Stomach (tissue), 9 donors: ENCODE data around the gene CRYBG1. TPM values are rescaled to one million over a fixed set of nuclear protein-coding genes. Genes with fewer than 3 reads are reported as not detected.

Experiments
- DNase-seq, 2 donors: peaks; one replicate each; pipeline versions ENCODE4 v3.0.0 to v3.0.0-alpha.2; 2013 to 2019
- H3K27ac ChIP-seq, 5 donors: fragments of 200-600 bp in 4 of 5; sonication (generic) in 4 of 5; one replicate each; pipeline ENCODE4 v1.5.1; 2013 to 2019; ENCODE audit warnings: mild to moderate bottlenecking in 1 of 5, moderate library complexity in 1 of 5
- H3K27me3 ChIP-seq, 3 donors: fragments of 200-600 bp; sonication (generic); one replicate each; pipeline ENCODE4 v1.5.1; 2017 to 2019; ENCODE audit warnings: mixed run types in 1 of 3
- H3K36me3 ChIP-seq, 4 donors: fragments of 200-600 bp; sonication (generic); 1 replicate in 3 of 4; 2 replicates in 1 of 4; pipeline ENCODE4 v1.5.1; 2016 to 2019
- H3K4me1 ChIP-seq, 4 donors: fragments of 200-600 bp; sonication (generic); one replicate each; pipeline ENCODE4 v1.5.1; 2016 to 2019
- H3K4me3 ChIP-seq, 4 donors: fragments of 200-600 bp; sonication (generic) in 3 of 4; one replicate each; pipeline ENCODE4 v1.5.1; 2016 to 2019; ENCODE audit warnings: mild to moderate bottlenecking in 1 of 4
- H3K9me3 ChIP-seq, 4 donors: fragments of 200-600 bp; sonication (generic); one replicate each; pipeline ENCODE4 v1.5.1; 2016 to 2019
- EP300 ChIP-seq: sonication (generic); formaldehyde crosslinking; IDR thresholded peaks from one replicate; pipeline ENCODE4 v1.6.1; 2017; ENCODE audit warnings: antibody characterized with exemption
- POLR2A ChIP-seq, 4 donors: fragments of 450-650 bp; IDR thresholded peaks; one replicate each; pipeline ENCODE4 v1.6.1; 2016; ENCODE audit warnings: antibody characterized with exemption in 4 of 4, control low read depth in 2 of 4, mild to moderate bottlenecking in 1 of 4, moderate library complexity in 1 of 4
- POLR2AphosphoS5 ChIP-seq, 3 donors: sonication (generic); formaldehyde crosslinking; IDR thresholded peaks; one replicate each; pipeline ENCODE4 v1.6.1; 2016; ENCODE audit warnings: antibody characterized with exemption in 3 of 3
- WGBS, 5 donors: extraction: QIAGEN DNeasy Blood & Tissue Kit in 3 of 5; methylation state at CpG; one replicate each; pipeline versions ENCODE4 v1.1.5 to v1.1.7; 2013 to 2018; 5-methylcytosine and 5-hydroxymethylcytosine counted together
- intact Hi-C: fragments of 100-400 bp; cut with DNase I; formaldehyde crosslinking; loops from one replicate; pipeline ENCODE4 v1.15.1; 2023; ENCODE audit warnings: low total_unique reads
- polyA plus RNA-seq, 3 donors: library from polyadenylated mRNA; stranded (reverse); fragments of 200-250 nt; gene quantifications; one replicate each; pipeline ENCODE4 v1.2.3, GENCODE V29; 2013
- total RNA-seq, 5 donors: library from RNA; depleted of rRNA; stranded (reverse); fragments of >200 nt; gene quantifications; one replicate each; pipeline versions ENCODE4 v1.1.0 to v1.2.3, GENCODE V29; 2014 to 2016
- TF ChIP-seq, protein P1 (sequence below), 7 experiments: fragments of 450-650 bp in 4 of 7; fragments of 200-600 bp in 3 of 7; sonication (generic) in 3 of 7; IDR thresholded peaks; one replicate each; pipeline ENCODE4 v1.5.1; 2016 to 2019; ENCODE audit warnings: antibody characterized with exemption in 7 of 7, control low read depth in 2 of 7, mild to moderate bottlenecking in 1 of 7
- donor health status: healthy with polysubstance abuse.
- donor health status: Bipolar disorder and iron deficiency.
- donor health status: healthy.

CRYBG1 gene
- total and polyA plus RNA-seq, 8 donors, result 0.45 to 47.2 (median 9.9) TPM

DNA sequence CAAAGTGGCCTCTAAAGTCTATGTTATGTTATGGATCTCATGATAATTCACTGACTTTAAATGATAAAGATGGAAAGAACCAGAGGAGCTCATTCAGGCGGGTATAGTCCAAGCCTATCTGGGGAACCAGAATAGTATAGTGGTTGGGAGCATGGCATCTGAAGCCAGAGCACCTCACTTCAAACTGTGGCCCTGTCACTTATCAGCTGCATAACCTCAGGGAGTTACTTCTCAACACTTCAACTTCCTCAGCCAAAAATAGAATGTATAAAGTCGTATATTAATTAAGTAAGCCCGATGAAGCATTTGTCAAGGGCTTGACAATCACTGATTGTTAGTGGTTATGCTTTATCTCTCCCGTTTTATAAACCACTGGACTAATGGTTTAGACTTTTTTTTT is 156.1 kb downstream of the CRYBG1 start:
- Histone ChIP-seq H3K27me3 (peaks cover 0 to 13% (median 0%) of the 10 kb centered on the region in 3 donors), H3K36me3 (no peaks in the 10 kb centered on the region), H3K27ac (peak overlapping the region in 2 of 5 donors; percentile 12 to 37), H3K9me3 (no peaks in the 10 kb centered on the region), H3K4me3 (no peak overlapping the region), H3K4me1 (peaks cover 3 to 54% (median 24%) of the 10 kb centered on the region in 4 donors)
- TF ChIP-seq EP300 (no peak), POLR2AphosphoS5 (IDR thresholded peaks at IDR 0.05) (no peak)
- TF ChIP-seq, protein P1, sequence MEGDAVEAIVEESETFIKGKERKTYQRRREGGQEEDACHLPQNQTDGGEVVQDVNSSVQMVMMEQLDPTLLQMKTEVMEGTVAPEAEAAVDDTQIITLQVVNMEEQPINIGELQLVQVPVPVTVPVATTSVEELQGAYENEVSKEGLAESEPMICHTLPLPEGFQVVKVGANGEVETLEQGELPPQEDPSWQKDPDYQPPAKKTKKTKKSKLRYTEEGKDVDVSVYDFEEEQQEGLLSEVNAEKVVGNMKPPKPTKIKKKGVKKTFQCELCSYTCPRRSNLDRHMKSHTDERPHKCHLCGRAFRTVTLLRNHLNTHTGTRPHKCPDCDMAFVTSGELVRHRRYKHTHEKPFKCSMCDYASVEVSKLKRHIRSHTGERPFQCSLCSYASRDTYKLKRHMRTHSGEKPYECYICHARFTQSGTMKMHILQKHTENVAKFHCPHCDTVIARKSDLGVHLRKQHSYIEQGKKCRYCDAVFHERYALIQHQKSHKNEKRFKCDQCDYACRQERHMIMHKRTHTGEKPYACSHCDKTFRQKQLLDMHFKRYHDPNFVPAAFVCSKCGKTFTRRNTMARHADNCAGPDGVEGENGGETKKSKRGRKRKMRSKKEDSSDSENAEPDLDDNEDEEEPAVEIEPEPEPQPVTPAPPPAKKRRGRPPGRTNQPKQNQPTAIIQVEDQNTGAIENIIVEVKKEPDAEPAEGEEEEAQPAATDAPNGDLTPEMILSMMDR (IDR thresholded peaks at IDR 0.05), result no peak
- WGBS, 5 donors, result 38 to 52% (median 42%) methylated on average over 4 of the region's 4 CpGs
- intact Hi-C loops, result no loop called here
- no peak for DNase-seq

DNA sequence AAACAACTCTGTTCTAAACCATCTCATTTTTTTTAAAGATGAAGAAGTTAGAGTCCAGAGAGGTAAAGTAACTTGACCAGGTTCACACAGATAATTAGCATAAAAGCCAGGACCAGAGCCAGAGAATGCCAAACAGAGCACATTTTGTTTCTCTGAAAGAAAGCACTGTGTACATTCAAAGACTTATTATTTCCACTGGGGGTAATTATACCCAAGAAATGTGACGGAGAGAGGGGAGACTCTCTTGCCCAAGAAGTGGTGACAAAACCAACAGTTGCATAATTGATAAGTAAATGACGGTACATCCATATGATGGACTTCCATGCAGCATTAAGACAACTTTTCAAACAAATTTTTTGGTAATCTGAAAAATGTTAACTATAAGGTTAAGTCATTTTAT is 157.2 kb downstream of the CRYBG1 start:
- Histone ChIP-seq H3K27ac (no peak overlapping the region), H3K36me3 (no peaks in the 10 kb centered on the region), H3K27me3 (peaks cover 0 to 2% (median 0%) of the 10 kb centered on the region in 3 donors), H3K4me3 (no peak overlapping the region), H3K4me1 (peaks cover 0 to 53% (median 18%) of the 10 kb centered on the region in 4 donors), H3K9me3 (no peaks in the 10 kb centered on the region)
- intact Hi-C loops, result no loop called here
- DNase-seq, result no peak
- WGBS, 5 donors, result 51 to 72% (median 63%) methylated on average over 2 of the region's 2 CpGs
- no peak for TF ChIP-seq EP300
- no peak for TF ChIP-seq POLR2A (IDR thresholded peaks at IDR 0.05)
- TF ChIP-seq POLR2AphosphoS5 (IDR thresholded peaks at IDR 0.05), result no peak
- TF ChIP-seq, protein P1 (IDR thresholded peaks at IDR 0.05), result no peak

DNA sequence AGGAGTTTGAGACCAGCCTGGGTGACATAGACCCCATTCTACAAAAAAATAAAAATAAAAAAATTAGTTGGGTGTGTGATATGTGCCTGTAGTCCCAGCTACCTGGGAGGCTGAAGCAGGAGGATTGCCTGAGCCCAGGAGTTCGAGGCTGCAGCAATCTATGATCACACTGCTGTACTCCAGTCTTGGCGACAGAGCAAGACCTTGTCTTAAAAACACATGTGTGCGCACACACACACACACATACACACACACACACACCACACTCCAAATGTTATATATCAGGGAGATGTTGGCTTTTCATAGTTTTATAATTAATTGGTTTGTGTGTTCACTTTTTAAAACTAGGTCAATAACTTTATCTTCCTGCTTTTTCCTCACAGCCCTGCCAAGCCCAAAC is 158.2 kb downstream of the CRYBG1 start:
- Histone ChIP-seq H3K9me3 (no peaks in the 10 kb centered on the region), H3K4me3 (no peak overlapping the region), H3K4me1 (peaks cover 0 to 51% (median 10%) of the 10 kb centered on the region in 4 donors), H3K27me3 (no peaks in the 10 kb centered on the region), H3K27ac (peak overlapping the region in 4 of 5 donors; percentile 70 to 83 (median 76)), H3K36me3 (no peaks in the 10 kb centered on the region)
- TF ChIP-seq EP300 (no peak), POLR2A (IDR thresholded peaks at IDR 0.05) (no peak), POLR2AphosphoS5 (IDR thresholded peaks at IDR 0.05) (no peak)
- TF ChIP-seq, protein P1 (IDR thresholded peaks at IDR 0.05), result no peak
- intact Hi-C loops, result no loop called here
- no peak for DNase-seq
- 81 to 93% (median 82%) methylated on average over 3 of the region's 3 CpGs for WGBS, 5 donors

DNA sequence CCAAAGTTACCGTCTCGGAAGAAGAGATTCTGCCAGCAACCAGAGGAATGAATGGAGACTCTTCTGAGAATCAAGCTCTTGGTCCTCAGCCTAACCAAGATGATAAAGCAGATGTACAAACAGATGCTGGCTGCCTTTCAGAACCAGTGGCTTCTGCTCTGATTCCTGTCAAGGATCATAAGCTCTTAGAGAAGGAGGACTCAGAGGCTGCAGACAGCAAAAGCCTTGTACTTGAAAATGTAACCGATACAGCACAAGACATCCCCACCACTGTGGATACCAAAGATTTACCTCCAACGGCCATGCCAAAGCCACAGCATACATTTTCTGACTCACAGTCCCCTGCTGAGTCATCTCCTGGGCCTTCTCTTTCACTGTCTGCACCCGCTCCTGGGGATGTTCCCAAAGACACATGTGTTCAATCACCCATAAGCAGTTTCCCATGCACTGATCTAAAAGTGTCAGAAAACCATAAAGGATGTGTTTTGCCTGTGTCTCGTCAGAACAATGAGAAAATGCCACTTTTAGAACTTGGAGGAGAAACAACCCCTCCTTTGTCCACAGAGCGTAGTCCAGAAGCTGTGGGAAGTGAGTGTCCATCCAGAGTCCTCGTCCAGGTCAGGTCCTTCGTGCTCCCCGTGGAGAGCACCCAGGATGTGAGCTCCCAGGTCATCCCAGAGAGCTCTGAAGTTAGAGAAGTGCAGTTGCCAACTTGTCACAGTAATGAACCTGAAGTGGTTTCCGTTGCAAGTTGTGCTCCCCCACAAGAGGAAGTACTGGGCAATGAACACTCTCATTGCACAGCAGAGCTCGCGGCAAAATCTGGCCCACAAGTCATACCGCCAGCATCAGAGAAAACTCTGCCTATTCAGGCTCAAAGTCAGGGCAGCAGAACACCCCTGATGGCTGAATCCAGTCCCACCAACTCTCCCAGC is 159.2 kb downstream of the CRYBG1 start:
- peaks cover 0 to 48% (median 7%) of the 10 kb centered on the region in 4 donors for H3K4me1 ChIP-seq
- H3K4me3 ChIP-seq, result no peak overlapping the region
- WGBS, 5 donors, result 55 to 76% (median 70%) methylated on average over 14 of the region's 14 CpGs
- no peaks in the 10 kb centered on the region for H3K36me3 ChIP-seq
- H3K27me3 ChIP-seq, result no peaks in the 10 kb centered on the region
- intact Hi-C loops, result no loop called here
- no peaks in the 10 kb centered on the region for H3K9me3 ChIP-seq
- peak; percentile 50 to 67 for DNase-seq
- H3K27ac ChIP-seq, result peak overlapping the region; percentile 30 to 83 (median 71)
- TF ChIP-seq EP300 (no peak), POLR2A (IDR thresholded peaks at IDR 0.05) (no peak), POLR2AphosphoS5 (IDR thresholded peaks at IDR 0.05) (peak in 2 of 3 donors; percentile 34 to 55)
- TF ChIP-seq, protein P1 (IDR thresholded peaks at IDR 0.05), result no peak
